Thyroid gland (tissue), 4 donors: ENCODE data around the gene PAK2. TPM values are rescaled to one million over a fixed set of nuclear protein-coding genes. Genes with fewer than 3 reads are reported as not detected.
"Not testable (repeated sequence)": the region's sequence is repeated elsewhere in the genome, so short reads cannot be mapped to it uniquely, and the experiment has no call there.

ENCODE experiments used
- DNase-seq, 2 donors: peaks; one replicate each; pipeline ENCODE4 v3.0.0-alpha.2; 2019
- H3K27ac ChIP-seq, 3 donors: fragments of 200-600 bp; sonication (generic); 1 replicate in 2 of 3; 2 replicates in 1 of 3; pipeline ENCODE4 v1.5.1; 2016 to 2019; ENCODE audit warnings: mild to moderate bottlenecking in 1 of 3, moderate library complexity in 1 of 3
- H3K27me3 ChIP-seq: fragments of 200-600 bp; sonication (generic); one replicate; pipeline ENCODE4 v1.5.1; 2019
- H3K36me3 ChIP-seq, 2 donors: fragments of 200-600 bp; sonication (generic); one replicate each; pipeline ENCODE4 v1.5.1; 2016 to 2019
- H3K4me1 ChIP-seq, 2 donors: fragments of 200-600 bp; sonication (generic); one replicate each; pipeline ENCODE4 v1.5.1; 2017 to 2019
- H3K4me3 ChIP-seq, 3 donors: fragments of 200-600 bp; sonication (generic); replicated peaks in 1 of 3; 1 replicate in 2 of 3; 2 replicates in 1 of 3; pipeline ENCODE4 v1.5.1; 2016; ENCODE audit warnings: mild to moderate bottlenecking in 1 of 3
- H3K9me3 ChIP-seq: fragments of 200-600 bp; sonication (generic); one replicate; pipeline ENCODE4 v1.5.1; 2017
- CTCF ChIP-seq, 6 experiments: fragments of 200-600 bp in 3 of 6; fragments of 450-650 bp in 3 of 6; sonication (generic) in 3 of 6; IDR thresholded peaks; one replicate each; pipeline ENCODE4 v1.5.1; 2016 to 2019; ENCODE audit warnings: antibody characterized with exemption in 6 of 6, mild to moderate bottlenecking in 2 of 6, inconsistent platforms in 1 of 6, moderate library complexity in 1 of 6
- POLR2A ChIP-seq, 2 donors: fragments of 450-650 bp; IDR thresholded peaks; one replicate each; pipeline ENCODE4 v1.6.1; 2017; ENCODE audit warnings: antibody characterized with exemption in 2 of 2, mild to moderate bottlenecking in 2 of 2, moderate library complexity in 1 of 2
- WGBS, 2 donors: methylation state at CpG; one replicate each; pipeline ENCODE4 v1.1.5; 2017; 5-methylcytosine and 5-hydroxymethylcytosine counted together
- intact Hi-C: fragments of 100-400 bp; cut with DNase I; formaldehyde crosslinking; loops from one replicate; pipeline ENCODE4 v1.15.1; 2023
- total RNA-seq, 4 donors: library from RNA; depleted of rRNA; stranded (reverse); fragments of >200 nt; gene quantifications; one replicate each; pipeline ENCODE4 v1.2.3, GENCODE V29; 2016

The PAK2 gene
- total RNA-seq, 4 donors from 2014 or later = 29.9 to 43.8 (median 39.0) TPM

- Histone ChIP-seq H3K27me3 (no peaks in the 10 kb centered on the region), H3K4me1 (no peaks in the 10 kb centered on the region), H3K36me3 (peaks cover 44 to 46% of the 10 kb centered on the region in 2 donors), H3K4me3 (no peak overlapping the region), H3K27ac (no peak overlapping the region), H3K9me3 (no peaks in the 10 kb centered on the region)
- WGBS, 2 donors = 87 to 96% methylated on average over 6 of the region's 6 CpGs
- TF ChIP-seq CTCF (IDR thresholded peaks at IDR 0.05) (no peak), POLR2A (IDR thresholded peaks at IDR 0.05) (no peak)
- intact Hi-C loops = no loop called here
- no peak for DNase-seq
Measured at GRCh38 chr3:196821806-196822355, 82.2 kb downstream of the PAK2 start.

GRCh38 chr3:196829651-196830050, 90.0 kb downstream of the PAK2 start:
- H3K4me1 ChIP-seq, H3K27me3 ChIP-seq, H3K27ac ChIP-seq, H3K9me3 ChIP-seq, intact Hi-C loops, DNase-seq, H3K4me3 ChIP-seq: not testable (repeated sequence)
- WGBS, 2 donors = 95 to 97% methylated on average over 3 of the region's 3 CpGs
- peaks cover 12 to 14% of the 10 kb centered on the region in 2 donors for H3K36me3 ChIP-seq

GRCh38 chr3:196835086-196835485, 95.4 kb downstream of the PAK2 start:
- WGBS, 2 donors = 49 to 55% methylated on average over 8 of the region's 8 CpGs
- no peak for DNase-seq
- H3K4me3 ChIP-seq = no peak overlapping the region
- no peaks in the 10 kb centered on the region for H3K27me3 ChIP-seq
- no peak for TF ChIP-seq CTCF (IDR thresholded peaks at IDR 0.05)
- TF ChIP-seq POLR2A (IDR thresholded peaks at IDR 0.05) = no peak
- intact Hi-C loops = no loop called here
- H3K36me3 ChIP-seq = peaks cover 0 to 9% of the 10 kb centered on the region in 2 donors
- no peaks in the 10 kb centered on the region for H3K9me3 ChIP-seq
- no peak overlapping the region for H3K27ac ChIP-seq
- peaks cover 0 to 8% of the 10 kb centered on the region in 2 donors for H3K4me1 ChIP-seq

- intact Hi-C loops, H3K27me3 ChIP-seq, H3K9me3 ChIP-seq, H3K36me3 ChIP-seq, H3K4me1 ChIP-seq, H3K4me3 ChIP-seq, DNase-seq, H3K27ac ChIP-seq: not testable (repeated sequence)
- WGBS, 2 donors = 92 to 94% methylated on average over 1 of the region's 1 CpG
Measured at GRCh38 chr3:196836626-196837025, 97.0 kb downstream of the PAK2 start.

- DNase-seq = peak; percentile 64 to 68
- Histone ChIP-seq H3K27ac (no peak overlapping the region), H3K9me3 (no peaks in the 10 kb centered on the region), H3K4me3 (no peak overlapping the region), H3K27me3 (no peaks in the 10 kb centered on the region), H3K36me3 (no peaks in the 10 kb centered on the region), H3K4me1 (peaks cover 0 to 8% of the 10 kb centered on the region in 2 donors)
- intact Hi-C loops = no loop called here
- WGBS, 2 donors = 51 to 61% methylated on average over 3 of the region's 3 CpGs
- TF ChIP-seq POLR2A (IDR thresholded peaks at IDR 0.05) = no peak
- peak; percentile 49 to 70 (median 58) for TF ChIP-seq CTCF (IDR thresholded peaks at IDR 0.05)
Measured at GRCh38 chr3:196837819-196838420, 98.3 kb downstream of the PAK2 start.

- H3K4me1 ChIP-seq, H3K27ac ChIP-seq, H3K27me3 ChIP-seq, H3K4me3 ChIP-seq, H3K9me3 ChIP-seq, DNase-seq, intact Hi-C loops, H3K36me3 ChIP-seq: not testable (repeated sequence)
- WGBS, 2 donors = 84 to 89% methylated on average over 6 of the region's 6 CpGs
Measured at GRCh38 chr3:196839351-196839750, 99.7 kb downstream of the PAK2 start.
